Mesenchymal stem cell (in vitro differentiated cells and primary cell): ENCODE results near the gene CRNKL1.

ENCODE experiments used
- DNase-seq: peaks from one replicate; pipeline ENCODE4 v3.0.0-alpha.2; 2013
- H2AFZ ChIP-seq: one replicate; pipeline ENCODE4 v1.6.1; 2013; ENCODE audit warnings: low read depth, mild to moderate bottlenecking, control low read depth, inconsistent platforms, low read length, moderate library complexity
- H2AK5ac ChIP-seq: 2 replicates; pipeline ENCODE4 v1.6.1; 2013; ENCODE audit warnings: low read length, moderate library complexity, mild to moderate bottlenecking, inconsistent platforms; ENCODE audit not compliant: severe bottlenecking
- H2BK120ac ChIP-seq: one replicate; pipeline ENCODE4 v1.6.1; 2013; ENCODE audit warnings: low read depth, mild to moderate bottlenecking, inconsistent platforms, low read length, moderate library complexity
- H2BK12ac ChIP-seq, 2 experiments: one replicate each; pipeline ENCODE4 v1.6.1; 2013; ENCODE audit warnings: inconsistent platforms in 2 of 2, low read length in 2 of 2, mild to moderate bottlenecking in 2 of 2, moderate library complexity in 2 of 2, control low read depth in 1 of 2
- H2BK15ac ChIP-seq: one replicate; pipeline ENCODE4 v1.6.1; 2013; ENCODE audit warnings: mild to moderate bottlenecking, low read depth, inconsistent platforms; ENCODE audit not compliant: poor library complexity, severe bottlenecking
- H2BK5ac ChIP-seq: 2 replicates; pipeline ENCODE4 v1.6.1; 2013; ENCODE audit warnings: low read depth, mild to moderate bottlenecking, low read length, control low read depth, inconsistent platforms; ENCODE audit not compliant: poor library complexity, severe bottlenecking
- H3K14ac ChIP-seq, 2 experiments: one replicate each; pipeline ENCODE4 v1.6.1; 2013; ENCODE audit warnings: inconsistent platforms in 2 of 2, low read length in 2 of 2, control low read depth in 1 of 2, mild to moderate bottlenecking in 1 of 2, moderate library complexity in 1 of 2
- H3K18ac ChIP-seq, 2 experiments: one replicate each; pipeline ENCODE4 v1.6.1; 2013; ENCODE audit warnings: inconsistent platforms in 2 of 2, low read length in 2 of 2, control low read depth in 1 of 2, low read depth in 1 of 2, mild to moderate bottlenecking in 1 of 2
- H3K23ac ChIP-seq, 2 experiments: one replicate each; pipeline ENCODE4 v1.6.1; 2013; ENCODE audit warnings: inconsistent platforms in 2 of 2, low read length in 2 of 2, mild to moderate bottlenecking in 2 of 2, moderate library complexity in 2 of 2, control low read depth in 1 of 2
- H3K27ac ChIP-seq: 2 replicates; pipeline ENCODE4 v1.5.1; 2013; ENCODE audit warnings: mild to moderate bottlenecking, moderate library complexity, low read length, control low read depth, inconsistent platforms; ENCODE audit not compliant: poor library complexity, severe bottlenecking
- H3K27me3 ChIP-seq, 2 experiments: 2 replicates each; pipeline versions ENCODE4 v1.6.1 to v1.7.0; 2013; ENCODE audit warnings: low read length in 2 of 2, mild to moderate bottlenecking in 2 of 2, moderate library complexity in 2 of 2, control low read depth in 1 of 2, inconsistent platforms in 1 of 2; ENCODE audit not compliant: control insufficient read depth in 1 of 2, insufficient read depth in 1 of 2
- H3K36me3 ChIP-seq, 2 experiments: 2 replicates each; pipeline versions ENCODE4 v1.6.1 to v1.7.0; 2013; ENCODE audit warnings: low read length in 2 of 2, control low read depth in 1 of 2, inconsistent platforms in 1 of 2, low read depth in 1 of 2, mild to moderate bottlenecking in 1 of 2; ENCODE audit not compliant: insufficient read depth in 2 of 2, control insufficient read depth in 1 of 2
- H3K4ac ChIP-seq, 2 experiments: one replicate each; pipeline ENCODE4 v1.6.1; 2013; ENCODE audit warnings: inconsistent platforms in 2 of 2, low read length in 2 of 2, mild to moderate bottlenecking in 2 of 2, moderate library complexity in 2 of 2, control low read depth in 1 of 2, low read depth in 1 of 2
- H3K4me1 ChIP-seq: 2 replicates; pipeline ENCODE4 v1.6.1; 2013; ENCODE audit warnings: low read depth, low read length, control low read depth; ENCODE audit not compliant: control insufficient read depth, insufficient read depth
- H3K4me2 ChIP-seq: 2 replicates; pipeline ENCODE4 v1.6.1; 2013; ENCODE audit warnings: low read length, mild to moderate bottlenecking, inconsistent platforms; ENCODE audit not compliant: poor library complexity, severe bottlenecking
- H3K4me3 ChIP-seq, 2 experiments: 2 replicates each; pipeline versions ENCODE4 v1.5.1 to v1.7.0; 2013; ENCODE audit warnings: low read length in 2 of 2, mild to moderate bottlenecking in 2 of 2, control low read depth in 1 of 2, low read depth in 1 of 2; ENCODE audit not compliant: insufficient read depth in 1 of 2
- H3K79me1 ChIP-seq: replicated peaks from 2 replicates; pipeline ENCODE4 v1.6.1; 2013; ENCODE audit warnings: mild to moderate bottlenecking, control low read depth, low read length, inconsistent platforms; ENCODE audit not compliant: poor library complexity, severe bottlenecking
- H3K9ac ChIP-seq: 2 replicates; pipeline ENCODE4 v1.7.0; 2013; ENCODE audit warnings: mild to moderate bottlenecking, low read length, moderate library complexity
- H3K9me3 ChIP-seq: 2 replicates; pipeline ENCODE4 v1.7.0; 2013; ENCODE audit warnings: mild to moderate bottlenecking, low read length; ENCODE audit not compliant: control insufficient read depth
- H4K8ac ChIP-seq: one replicate; pipeline ENCODE4 v1.6.1; 2013; ENCODE audit warnings: inconsistent platforms, mild to moderate bottlenecking, low read length, moderate library complexity
- H4K91ac ChIP-seq: one replicate; pipeline ENCODE4 v1.6.1; 2013; ENCODE audit warnings: mild to moderate bottlenecking, low read length, inconsistent platforms
- WGBS: methylation state at CpG from one replicate; pipeline ENCODE4 v1.1.7; 2013; ENCODE audit warnings: mixed read lengths; 5-methylcytosine and 5-hydroxymethylcytosine counted together

The CRNKL1 gene

DNA sequence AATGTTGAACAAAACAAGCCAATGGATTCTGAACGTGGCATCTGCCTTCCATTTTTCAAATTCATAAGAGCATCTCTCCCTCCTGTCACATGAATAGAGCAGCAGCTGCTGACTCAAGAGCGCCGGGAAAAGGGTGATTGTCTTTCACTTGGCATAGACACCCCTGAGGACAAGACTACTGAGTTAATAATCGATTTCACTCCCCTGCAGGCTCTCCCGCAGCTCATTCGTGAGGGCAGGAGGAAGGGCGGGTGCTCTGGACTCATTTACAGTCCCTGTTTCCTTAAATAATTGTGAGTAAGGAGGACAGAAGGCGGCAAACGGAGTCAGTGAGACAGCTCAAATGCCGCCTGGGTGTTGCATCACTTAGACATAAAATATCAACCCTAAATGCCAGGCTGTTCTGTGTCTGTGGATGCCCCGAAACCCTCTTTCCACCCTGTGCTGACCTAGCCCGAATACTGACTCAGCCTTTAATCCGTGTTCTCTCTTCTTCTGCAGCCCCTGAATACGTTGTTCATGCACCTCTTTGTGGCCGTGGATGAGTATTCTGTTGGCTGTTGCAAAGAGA lies 21.6 kb upstream of the CRNKL1 start:
- Histone ChIP-seq H2AFZ (no peak overlapping the region), H3K23ac (no peak overlapping the region), H2BK12ac (no peak overlapping the region), H4K91ac (no peak overlapping the region), H3K9me3 (no peaks in the 10 kb centered on the region), H3K4me2 (no peak overlapping the region), H4K8ac (no peak overlapping the region), H2BK120ac (no peak overlapping the region), H3K79me1 (no peaks in the 10 kb centered on the region), H3K9ac (peak overlapping the region; percentile 33), H3K27me3 (peaks cover 3 to 17% of the 10 kb centered on the region in 2 experiments), H3K36me3 (no peaks in the 10 kb centered on the region), H3K14ac (no peak overlapping the region), H2AK5ac (no peak overlapping the region), H2BK5ac (no peak overlapping the region), H3K4me3 (no peak overlapping the region), H3K18ac (no peak overlapping the region), H2BK15ac (no peak overlapping the region), H3K27ac (no peak overlapping the region), H3K4me1 (peaks cover 7% of the 10 kb centered on the region), H3K4ac (no peak overlapping the region)
- no peak for DNase-seq
- 73% methylated on average over 15 of the region's 15 CpGs for WGBS

DNA sequence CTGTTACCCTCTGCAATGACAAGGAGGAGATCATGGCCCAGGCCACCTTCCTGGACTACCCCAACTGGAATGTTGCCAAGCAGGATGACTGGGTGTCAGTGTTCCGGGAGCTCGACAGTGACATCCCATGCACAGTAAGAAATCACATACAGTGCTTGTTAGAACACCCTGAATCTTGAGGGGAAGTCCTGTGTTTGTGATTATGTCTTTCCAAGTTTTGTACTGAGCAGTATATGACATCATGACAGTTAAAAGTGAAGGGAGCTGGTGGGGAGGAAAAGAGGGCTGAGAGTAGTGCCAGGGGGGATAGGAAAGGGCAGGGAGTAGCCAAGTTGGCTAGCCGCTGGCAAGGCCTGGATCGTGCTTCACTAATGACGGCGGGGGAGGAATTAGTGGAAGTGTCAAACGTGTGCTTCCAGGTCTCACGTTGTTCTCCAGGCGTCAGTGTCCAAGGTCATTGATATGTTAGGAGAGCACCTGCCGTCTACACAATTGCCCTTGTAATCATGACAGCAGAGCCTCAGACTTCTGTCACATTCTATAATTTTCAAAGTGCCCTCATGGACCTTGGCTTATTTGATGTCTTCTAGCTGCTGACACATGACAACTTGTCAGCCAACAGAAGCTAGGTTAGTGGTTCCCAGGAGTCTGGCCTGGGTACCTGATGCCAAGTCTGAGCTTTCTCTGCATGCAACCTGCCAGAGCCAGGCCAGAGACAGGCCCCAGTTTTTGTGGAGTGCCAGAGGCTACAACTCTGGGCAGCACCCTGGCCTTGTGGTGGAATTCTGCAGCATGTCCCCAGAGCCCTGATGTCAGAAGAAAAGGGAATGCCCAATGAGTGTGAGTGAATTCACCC lies 18.8 kb upstream of the CRNKL1 start:
- Histone ChIP-seq H3K4me1 (peaks cover 5% of the 10 kb centered on the region), H3K36me3 (no peaks in the 10 kb centered on the region), H2BK15ac (no peak overlapping the region), H2AFZ (no peak overlapping the region), H4K91ac (no peak overlapping the region), H2AK5ac (no peak overlapping the region), H2BK12ac (no peak overlapping the region), H3K18ac (no peak overlapping the region), H2BK120ac (no peak overlapping the region), H3K9me3 (no peaks in the 10 kb centered on the region), H3K14ac (no peak overlapping the region), H3K4ac (no peak overlapping the region), H2BK5ac (no peak overlapping the region), H4K8ac (no peak overlapping the region), H3K27ac (no peak overlapping the region), H3K79me1 (no peaks in the 10 kb centered on the region), H3K27me3 (peaks cover 3 to 11% of the 10 kb centered on the region in 2 experiments), H3K23ac (no peak overlapping the region), H3K4me3 (no peak overlapping the region), H3K9ac (no peak overlapping the region), H3K4me2 (no peak overlapping the region)
- WGBS, result 76% methylated on average over 10 of the region's 10 CpGs
- DNase-seq, result no peak

DNA sequence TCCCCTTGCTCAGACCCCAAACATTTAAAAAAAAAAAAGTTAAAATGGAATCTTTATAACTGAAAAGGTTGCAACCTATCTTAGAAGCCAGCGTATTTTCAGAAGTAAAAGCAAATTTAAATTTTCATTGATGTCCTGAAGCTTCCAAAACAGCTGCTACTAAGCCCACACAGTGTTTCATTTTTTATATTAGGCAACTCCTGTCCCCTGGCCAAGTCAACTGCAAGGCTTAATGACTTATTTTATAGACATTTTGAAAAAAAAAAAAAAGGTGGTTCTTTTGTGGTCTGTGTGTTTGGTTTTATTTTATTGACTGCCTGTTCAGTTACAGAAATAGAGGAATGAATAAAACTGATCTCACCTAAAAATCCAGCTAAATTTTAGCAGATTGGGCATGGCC lies 13.1 kb upstream of the CRNKL1 start:
- Histone ChIP-seq H3K9me3 (no peaks in the 10 kb centered on the region), H3K23ac (no peak overlapping the region), H3K4me1 (no peaks in the 10 kb centered on the region), H3K4me3 (no peak overlapping the region), H2BK15ac (no peak overlapping the region), H3K79me1 (no peaks in the 10 kb centered on the region), H3K27me3 (peaks cover 4 to 8% of the 10 kb centered on the region in 2 experiments), H2AFZ (no peak overlapping the region), H3K4me2 (no peak overlapping the region), H2BK120ac (no peak overlapping the region), H3K18ac (no peak overlapping the region), H4K8ac (no peak overlapping the region), H3K36me3 (no peaks in the 10 kb centered on the region), H4K91ac (no peak overlapping the region), H2BK12ac (no peak overlapping the region), H3K27ac (no peak overlapping the region), H3K4ac (no peak overlapping the region), H3K9ac (no peak overlapping the region), H2BK5ac (no peak overlapping the region), H2AK5ac (no peak overlapping the region), H3K14ac (no peak overlapping the region)
- WGBS, result 93% methylated on average over 1 of the region's 1 CpG
- no peak for DNase-seq

DNA sequence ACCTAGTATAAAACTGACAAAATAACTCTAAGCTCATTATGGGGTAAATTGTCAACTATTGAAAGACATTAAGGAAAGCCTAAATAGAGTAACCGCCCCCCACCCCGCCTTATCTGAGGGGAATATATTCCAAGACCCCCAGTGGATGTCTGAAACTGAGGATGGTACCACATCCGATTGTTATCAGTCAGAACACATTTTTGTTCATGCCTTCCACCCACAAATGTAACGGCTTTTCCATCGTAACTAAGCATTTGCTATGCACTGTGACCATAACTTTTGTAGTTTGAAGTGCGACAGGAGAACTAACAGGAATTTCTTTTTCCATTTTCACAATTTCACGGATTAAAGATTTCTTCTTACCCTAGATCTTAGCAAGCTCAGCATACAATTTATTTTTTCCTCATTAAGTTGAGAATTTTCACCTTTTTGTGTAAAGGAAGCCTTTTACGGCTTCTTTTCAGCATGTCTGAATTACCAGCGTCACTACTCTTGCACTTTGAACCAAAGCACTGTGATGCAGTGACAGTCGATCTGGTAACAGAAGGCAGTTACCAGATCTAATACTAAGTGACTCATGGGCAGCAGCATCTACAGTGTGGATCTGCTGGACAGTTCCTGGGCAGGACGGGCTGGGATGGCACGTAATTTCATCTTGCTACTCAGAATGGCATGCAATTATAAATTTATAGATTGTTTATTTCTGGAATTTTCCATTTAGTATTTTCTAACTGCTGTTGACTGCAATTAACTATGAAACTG lies 11.9 kb upstream of the CRNKL1 start:
- no peak overlapping the region for H3K18ac ChIP-seq
- no peaks in the 10 kb centered on the region for H3K4me1 ChIP-seq
- H3K27me3 ChIP-seq, result peaks cover 4 to 8% of the 10 kb centered on the region in 2 experiments
- no peak overlapping the region for H3K23ac ChIP-seq
- H3K79me1 ChIP-seq, result no peaks in the 10 kb centered on the region
- H3K9ac ChIP-seq, result no peak overlapping the region
- H2AK5ac ChIP-seq, result no peak overlapping the region
- H2BK12ac ChIP-seq, result no peak overlapping the region
- no peak overlapping the region for H2AFZ ChIP-seq
- DNase-seq, result no peak
- no peak overlapping the region for H3K27ac ChIP-seq
- no peaks in the 10 kb centered on the region for H3K9me3 ChIP-seq
- WGBS, result 66% methylated on average over 9 of the region's 12 CpGs
- no peak overlapping the region for H3K4me2 ChIP-seq
- H3K4me3 ChIP-seq, result no peak overlapping the region
- H3K14ac ChIP-seq, result no peak overlapping the region
- H4K91ac ChIP-seq, result no peak overlapping the region
- H2BK15ac ChIP-seq, result no peak overlapping the region
- H3K4ac ChIP-seq, result no peak overlapping the region
- H3K36me3 ChIP-seq, result no peaks in the 10 kb centered on the region
- H2BK120ac ChIP-seq, result no peak overlapping the region
- no peak overlapping the region for H4K8ac ChIP-seq
- no peak overlapping the region for H2BK5ac ChIP-seq
